Measurements from ENCODE around the gene COL23A1. TPM values are rescaled to one million over a fixed set of nuclear protein-coding genes. Genes with fewer than 3 reads are reported as not detected.
"Not testable (repeated sequence)": the region's sequence is repeated elsewhere in the genome, so short reads cannot be mapped to it uniquely, and the experiment has no call there.

The COL23A1 gene
- total RNA-seq, 4 donors from 2014 or later, result 2.5 to 3.4 (median 3.0) TPM

- intact Hi-C loops (cut with DNase I; ENCODE audit: low total_unique reads), result no loop called here
- DNase-seq (ENCODE audit: low spot score in 2 of 2), result no peak
- 79 to 84% methylated on average over 9 of the region's 9 CpGs for WGBS, 2 donors
- TF ChIP-seq CTCF (IDR thresholded peaks at IDR 0.05) (no peak), POLR2A (IDR thresholded peaks at IDR 0.05) (no peak)
- H3K4me3 ChIP-seq (ENCODE audit: low read depth, poor library complexity, severe bottlenecking), result no peak overlapping the region
These were observed 349.4 kb downstream of the COL23A1 start for GRCh38 chr5:178240766-178241165.

GRCh38 chr5:178240341-178240741 lies 349.9 kb downstream of the COL23A1 start:
- DNase-seq (ENCODE audit: low spot score in 2 of 2), result no peak
- no peak overlapping the region for H3K4me3 ChIP-seq (ENCODE audit: low read depth, poor library complexity, severe bottlenecking)
- TF ChIP-seq POLR2A (IDR thresholded peaks at IDR 0.05) (no peak), CTCF (IDR thresholded peaks at IDR 0.05) (no peak)
- 69 to 88% methylated on average over 17 to 19 of the region's 19 CpGs for WGBS, 2 donors
- intact Hi-C loops (cut with DNase I; ENCODE audit: low total_unique reads), result no loop called here

- intact Hi-C loops (cut with DNase I; ENCODE audit: low total_unique reads); H3K4me3 ChIP-seq (ENCODE audit: low read depth, poor library complexity, severe bottlenecking); DNase-seq (ENCODE audit: low spot score in 2 of 2): not testable (repeated sequence)
- 32 to 45% methylated on average over 9 to 16 of the region's 16 CpGs for WGBS, 2 donors
These were observed 350.4 kb downstream of the COL23A1 start for GRCh38 chr5:178239626-178240301.

GRCh38 chr5:178238711-178239592 lies 351.2 kb downstream of the COL23A1 start:
- no peak for DNase-seq (ENCODE audit: low spot score in 2 of 2)
- TF ChIP-seq CTCF (IDR thresholded peaks at IDR 0.05) (no peak), POLR2A (IDR thresholded peaks at IDR 0.05) (no peak)
- intact Hi-C loops (cut with DNase I; ENCODE audit: low total_unique reads), result no loop called here
- H3K4me3 ChIP-seq (ENCODE audit: low read depth, poor library complexity, severe bottlenecking), result no peak overlapping the region
- whole genome bisulfite sequencing, 2 donors, result 60 to 64% methylated on average over 11 to 14 of the region's 17 CpGs

GRCh38 chr5:178238313-178238635 lies 351.9 kb downstream of the COL23A1 start:
- 81 to 95% methylated on average over 6 of the region's 6 CpGs for WGBS, 2 donors
- TF ChIP-seq CTCF (IDR thresholded peaks at IDR 0.05) (no peak), POLR2A (IDR thresholded peaks at IDR 0.05) (no peak)
- DNase-seq (ENCODE audit: low spot score in 2 of 2), result no peak
- intact Hi-C loops (cut with DNase I; ENCODE audit: low total_unique reads), result no loop called here
- no peak overlapping the region for H3K4me3 ChIP-seq (ENCODE audit: low read depth, poor library complexity, severe bottlenecking)

All from lower leg skin (tissue), 4 donors.